K562 (cell line): Measurements from ENCODE around the gene NEDD4.

ENCODE experiments used
- DMBX1 ChIP-seq: fragments of 250-450 bp; sonication (Bioruptor Pico); IDR thresholded peaks from 2 replicates; pipeline ENCODE4 v1.8.0; 2022; ENCODE audit warnings: inconsistent platforms, mild to moderate bottlenecking, moderate library complexity, borderline replicate concordance
- GABPA ChIP-seq: fragments of 200-800 bp; sonication (Bioruptor generic); conservative IDR thresholded peaks from 2 replicates; pipeline ENCODE4 v1.6.1; 2016; ENCODE audit warnings: low read depth, missing genetic modification characterization, missing compliant biosample characterization
- HDAC6 ChIP-seq: IDR thresholded peaks from 2 replicates; pipeline ENCODE4 v1.6.1; 2012; ENCODE audit warnings: low read depth, mild to moderate bottlenecking, control low read depth, inconsistent platforms, low read length, moderate library complexity
- MGA ChIP-seq: fragments of 450-650 bp; IDR thresholded peaks from 2 replicates; pipeline ENCODE4 v1.6.1; 2016; ENCODE audit warnings: mild to moderate bottlenecking, moderate library complexity
- PBX2 ChIP-seq, 2 experiments: IDR thresholded peaks in 1 of 2; conservative IDR thresholded peaks in 1 of 2; 2 replicates each; pipeline ENCODE4 v1.6.1; 2016; ENCODE audit warnings: low read depth in 2 of 2, mild to moderate bottlenecking in 1 of 2, missing compliant biosample characterization in 1 of 2, missing genetic modification characterization in 1 of 2, moderate library complexity in 1 of 2
- POLR2A ChIP-seq: fragments of 450-650 bp; conservative IDR thresholded peaks from 2 replicates; pipeline ENCODE4 v1.6.1; 2016
- ZNF717 ChIP-seq: fragments of 250-450 bp; sonication (Bioruptor Pico); IDR thresholded peaks from 2 replicates; pipeline ENCODE4 v1.5.0; 2021
- ZNF766 ChIP-seq: fragments of 200-800 bp; sonication (Bioruptor generic); conservative IDR thresholded peaks from 2 replicates; pipeline ENCODE4 v1.6.1; 2016; ENCODE audit warnings: missing genetic modification characterization, missing compliant biosample characterization

- TF ChIP-seq ZNF766 (no peak), HDAC6 (no peak), GABPA (tag) (no peak), ZNF717 (no peak), PBX2 (CRISPR knock-in tag; IDR thresholded peaks at IDR 0.05; ENCODE audit: low read depth) (no peak), PBX2 (tag; conservative IDR thresholded peaks at IDR 0.05; ENCODE audit: low read depth) (no peak), DMBX1 (CRISPR knock-in tag) (no peak), MGA (no peak), POLR2A (no peak)
These were observed 168.4 kb downstream of the NEDD4 start for GRCh38 chr15:55824857-55825613.
